ENCODE measurements around the gene SLC26A1. TPM values are rescaled to one million over a fixed set of nuclear protein-coding genes. Genes with fewer than 3 reads are reported as not detected.

Gene SLC26A1
- total RNA-seq, 1 donor from 2014 or later = 1.0 TPM

DNA sequence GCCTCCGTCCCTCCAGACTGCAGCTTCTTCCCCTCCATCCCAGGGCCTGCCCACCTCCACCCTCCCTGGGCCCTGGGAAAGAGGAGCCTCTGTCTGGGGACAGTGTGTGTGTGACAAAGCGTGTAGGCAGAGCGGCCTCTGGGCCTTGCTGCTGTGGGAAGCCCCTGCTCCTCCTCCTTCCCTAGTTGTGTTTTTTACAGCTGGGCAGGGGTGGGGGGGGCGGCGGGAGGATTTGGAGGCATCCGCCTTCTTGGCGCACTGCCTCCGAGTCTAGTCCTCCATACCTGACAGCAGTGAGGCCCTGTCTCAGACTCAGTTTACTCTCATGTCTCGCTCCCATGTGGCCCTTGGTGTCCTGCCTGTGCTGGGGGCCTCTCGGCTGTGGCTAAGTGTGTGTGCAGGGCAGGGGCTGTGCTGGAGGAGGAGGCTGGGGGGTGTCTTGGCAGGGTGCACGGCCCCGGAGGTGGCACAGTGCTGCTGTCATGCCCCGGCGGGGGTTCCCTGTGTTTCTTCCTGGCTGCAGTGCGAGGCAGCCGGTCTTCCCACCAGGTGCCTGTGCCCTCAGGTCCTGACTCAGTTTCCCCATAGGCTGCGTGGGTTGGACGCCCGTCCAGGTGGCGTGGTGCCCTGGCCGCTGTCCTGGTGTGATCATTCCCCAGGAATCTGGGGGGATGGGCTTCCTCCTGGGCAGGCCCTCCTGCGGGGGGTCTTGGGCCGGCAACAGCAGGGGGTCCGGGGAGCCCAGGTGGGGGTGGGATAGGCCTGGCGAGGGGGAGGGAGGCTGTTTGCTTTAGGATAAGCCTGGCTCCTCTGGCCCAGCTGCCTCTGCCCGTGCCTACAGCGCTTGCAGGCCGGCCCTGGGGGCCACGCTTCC, 25.2 kb upstream of the SLC26A1 start:
- H3K36me3 ChIP-seq = no peaks in the 10 kb centered on the region
- H3K9me3 ChIP-seq = no peaks in the 10 kb centered on the region
- no peak overlapping the region for H3K27ac ChIP-seq
- no peak overlapping the region for H3K4me3 ChIP-seq
- DNase-seq = no peak
- ATAC-seq = no peak
- intact Hi-C loops (cut with DNase I) = no loop called here
- no peaks in the 10 kb centered on the region for H3K27me3 ChIP-seq (ENCODE audit: low read depth)
- H3K4me1 ChIP-seq = no peaks in the 10 kb centered on the region
- no peak for TF ChIP-seq CTCF (IDR thresholded peaks at IDR 0.05)

DNA sequence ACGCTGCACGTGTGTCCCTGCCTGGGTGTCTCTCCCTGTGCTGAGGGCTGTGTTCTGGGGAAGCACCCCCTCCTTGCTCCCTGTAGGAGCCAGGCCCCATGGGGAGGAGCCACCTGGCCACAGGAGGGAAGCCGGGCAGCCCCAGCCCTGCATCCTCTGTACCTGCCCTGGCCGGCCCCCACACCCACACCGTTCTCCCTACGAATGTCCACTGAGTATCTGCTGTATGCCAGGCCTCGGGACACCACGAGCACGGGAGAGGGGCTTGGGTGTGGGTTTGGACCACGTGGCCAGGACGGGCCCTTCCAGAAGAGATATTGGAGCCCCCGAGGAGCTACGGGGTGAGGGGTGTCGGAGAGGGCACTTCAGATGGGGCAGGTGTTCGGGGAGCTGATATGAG, 24.5 kb upstream of the SLC26A1 start:
- Histone ChIP-seq H3K27ac (no peak overlapping the region), H3K4me3 (no peak overlapping the region), H3K4me1 (peaks cover 4% of the 10 kb centered on the region), H3K9me3 (no peaks in the 10 kb centered on the region), H3K36me3 (no peaks in the 10 kb centered on the region), H3K27me3 (ENCODE audit: low read depth) (no peaks in the 10 kb centered on the region)
- intact Hi-C loops (cut with DNase I) = no loop called here
- TF ChIP-seq CTCF (IDR thresholded peaks at IDR 0.05) = no peak
- no peak for ATAC-seq
- DNase-seq = no peak

GRCh38 chr4:1017211-1017610, 24.0 kb upstream of the SLC26A1 start:
- ATAC-seq (no peak), DNase-seq (no peak)
- H3K27ac ChIP-seq = no peak overlapping the region
- H3K36me3 ChIP-seq = no peaks in the 10 kb centered on the region
- H3K9me3 ChIP-seq = no peaks in the 10 kb centered on the region
- H3K4me3 ChIP-seq = no peak overlapping the region
- TF ChIP-seq CTCF (IDR thresholded peaks at IDR 0.05) = no peak
- H3K4me1 ChIP-seq = peaks cover 9% of the 10 kb centered on the region
- H3K27me3 ChIP-seq (ENCODE audit: low read depth) = no peaks in the 10 kb centered on the region
- intact Hi-C loops (cut with DNase I) = no loop called here

GRCh38 chr4:1015746-1016145, 22.5 kb upstream of the SLC26A1 start:
- Histone ChIP-seq H3K27me3 (ENCODE audit: low read depth) (no peaks in the 10 kb centered on the region), H3K4me3 (no peak overlapping the region), H3K4me1 (peaks cover 14% of the 10 kb centered on the region), H3K27ac (no peak overlapping the region), H3K9me3 (no peaks in the 10 kb centered on the region), H3K36me3 (no peaks in the 10 kb centered on the region)
- ATAC-seq = no peak
- DNase-seq = no peak
- no peak for TF ChIP-seq CTCF (IDR thresholded peaks at IDR 0.05)
- intact Hi-C loops (cut with DNase I) = no loop called here

- H3K27ac ChIP-seq = no peak overlapping the region
- TF ChIP-seq CTCF (IDR thresholded peaks at IDR 0.05) = no peak
- no peaks in the 10 kb centered on the region for H3K9me3 ChIP-seq
- intact Hi-C loops (cut with DNase I) = no loop called here
- no peaks in the 10 kb centered on the region for H3K27me3 ChIP-seq (ENCODE audit: low read depth)
- no peak for DNase-seq
- no peak overlapping the region for H3K4me3 ChIP-seq
- peaks cover 19% of the 10 kb centered on the region for H3K4me1 ChIP-seq
- no peaks in the 10 kb centered on the region for H3K36me3 ChIP-seq
- ATAC-seq = no peak
Observed at GRCh38 chr4:1015179-1015578, 22.0 kb upstream of the SLC26A1 start.

Measured in lower lobe of right lung (tissue), 2 donors.